ENCODE results near the gene ALOX5AP. TPM values are rescaled to one million over a fixed set of nuclear protein-coding genes. Genes with fewer than 3 reads are reported as not detected.

ALOX5AP gene
- total RNA-seq, 2 donors from 2014 or later = 27.5 to 69.9 TPM

DNA sequence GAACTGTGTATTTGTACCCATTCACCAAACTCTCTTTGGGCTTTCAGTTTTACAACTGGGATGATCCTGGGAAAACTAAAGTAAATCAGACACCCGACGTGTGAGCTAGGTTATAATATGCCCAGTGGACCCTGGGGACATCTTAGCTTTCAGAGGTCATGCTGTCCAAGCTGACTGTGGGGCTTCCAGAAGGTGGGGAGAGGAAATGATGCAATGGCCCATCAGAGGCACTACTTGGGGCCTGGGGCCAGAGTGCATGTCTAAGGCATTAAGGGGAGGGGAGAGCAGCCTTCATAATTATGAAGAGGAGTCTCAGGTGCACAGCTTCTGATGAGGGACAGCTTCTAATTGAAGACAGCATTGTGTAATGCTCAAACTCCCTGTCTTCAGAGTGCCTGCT lies 30.9 kb downstream of the ALOX5AP start:
- Histone ChIP-seq H3K27ac (no peak overlapping the region), H3K9me3 (no peaks in the 10 kb centered on the region), H3K4me3 (no peak overlapping the region), H3K36me3 (no peaks in the 10 kb centered on the region), H3K4me1 (ENCODE audit: control insufficient read depth in 1 of 2, low read depth in 2 of 2) (no peaks in the 10 kb centered on the region), H3K27me3 (replicated peaks; ENCODE audit: insufficient read depth) (no peaks in the 10 kb centered on the region)
- DNase-seq (ENCODE audit: low spot score) (no peak), ATAC-seq (ENCODE audit: insufficient number of reproducible peaks, low FRiP score, low read depth) (no peak)
- TF ChIP-seq, protein P1, sequence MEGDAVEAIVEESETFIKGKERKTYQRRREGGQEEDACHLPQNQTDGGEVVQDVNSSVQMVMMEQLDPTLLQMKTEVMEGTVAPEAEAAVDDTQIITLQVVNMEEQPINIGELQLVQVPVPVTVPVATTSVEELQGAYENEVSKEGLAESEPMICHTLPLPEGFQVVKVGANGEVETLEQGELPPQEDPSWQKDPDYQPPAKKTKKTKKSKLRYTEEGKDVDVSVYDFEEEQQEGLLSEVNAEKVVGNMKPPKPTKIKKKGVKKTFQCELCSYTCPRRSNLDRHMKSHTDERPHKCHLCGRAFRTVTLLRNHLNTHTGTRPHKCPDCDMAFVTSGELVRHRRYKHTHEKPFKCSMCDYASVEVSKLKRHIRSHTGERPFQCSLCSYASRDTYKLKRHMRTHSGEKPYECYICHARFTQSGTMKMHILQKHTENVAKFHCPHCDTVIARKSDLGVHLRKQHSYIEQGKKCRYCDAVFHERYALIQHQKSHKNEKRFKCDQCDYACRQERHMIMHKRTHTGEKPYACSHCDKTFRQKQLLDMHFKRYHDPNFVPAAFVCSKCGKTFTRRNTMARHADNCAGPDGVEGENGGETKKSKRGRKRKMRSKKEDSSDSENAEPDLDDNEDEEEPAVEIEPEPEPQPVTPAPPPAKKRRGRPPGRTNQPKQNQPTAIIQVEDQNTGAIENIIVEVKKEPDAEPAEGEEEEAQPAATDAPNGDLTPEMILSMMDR (IDR thresholded peaks at IDR 0.05) = no peak

DNA sequence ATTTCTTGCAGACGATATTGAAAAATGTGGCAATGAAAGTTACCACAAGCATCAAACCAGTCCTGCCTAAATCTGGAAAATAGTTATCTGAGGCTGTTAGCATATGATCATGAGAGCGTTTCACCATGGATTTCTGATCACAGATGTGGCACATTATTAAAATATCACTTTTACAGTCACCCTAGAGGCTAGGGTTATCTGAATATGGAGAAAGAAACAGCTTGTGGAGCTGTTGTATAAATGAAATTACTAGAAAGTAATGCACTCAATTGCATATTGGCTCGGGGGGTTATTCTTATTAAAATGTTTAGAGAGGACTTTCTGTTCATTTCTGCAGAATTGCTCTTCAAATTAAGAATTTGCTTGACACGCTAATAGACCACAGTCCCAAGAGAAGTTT lies 35.6 kb downstream of the ALOX5AP start:
- DNase-seq (ENCODE audit: low spot score) (no peak), ATAC-seq (ENCODE audit: insufficient number of reproducible peaks, low FRiP score, low read depth) (no peak)
- Histone ChIP-seq H3K27me3 (replicated peaks; ENCODE audit: insufficient read depth) (no peaks in the 10 kb centered on the region), H3K4me3 (no peak overlapping the region), H3K36me3 (no peaks in the 10 kb centered on the region), H3K9me3 (no peaks in the 10 kb centered on the region), H3K4me1 (ENCODE audit: control insufficient read depth in 1 of 2, low read depth in 2 of 2) (no peaks in the 10 kb centered on the region), H3K27ac (no peak overlapping the region)
- TF ChIP-seq, protein P1 (IDR thresholded peaks at IDR 0.05) = no peak

DNA sequence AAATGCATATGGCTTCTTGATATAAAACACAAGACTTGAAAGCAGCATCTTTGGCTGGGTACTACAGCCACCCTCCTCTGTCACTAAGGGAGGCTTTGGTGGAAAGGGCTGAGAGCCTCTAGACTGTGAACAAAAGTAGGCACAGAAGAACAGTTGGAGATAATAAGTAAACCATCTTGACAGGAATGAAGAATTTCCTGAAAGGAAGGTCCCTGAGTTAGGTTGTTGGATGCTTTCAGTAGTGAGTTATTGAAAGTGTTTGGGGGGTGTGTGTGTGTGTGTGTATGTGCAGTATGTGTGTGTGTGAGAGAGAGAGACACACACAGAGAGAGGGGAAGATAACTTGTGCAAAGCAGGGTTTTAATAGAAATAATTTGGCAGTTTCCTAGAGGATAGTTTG lies 38.2 kb downstream of the ALOX5AP start:
- H3K27ac ChIP-seq = no peak overlapping the region
- TF ChIP-seq, protein P1 (IDR thresholded peaks at IDR 0.05) = no peak
- ATAC-seq (ENCODE audit: insufficient number of reproducible peaks, low FRiP score, low read depth) (no peak), DNase-seq (ENCODE audit: low spot score) (no peak)
- H3K4me3 ChIP-seq = no peak overlapping the region
- no peaks in the 10 kb centered on the region for H3K9me3 ChIP-seq
- H3K4me1 ChIP-seq (ENCODE audit: control insufficient read depth in 1 of 2, low read depth in 2 of 2) = no peaks in the 10 kb centered on the region
- H3K36me3 ChIP-seq = no peaks in the 10 kb centered on the region
- no peaks in the 10 kb centered on the region for H3K27me3 ChIP-seq (replicated peaks; ENCODE audit: insufficient read depth)

- H3K4me1 ChIP-seq (ENCODE audit: control insufficient read depth in 1 of 2, low read depth in 2 of 2) = no peaks in the 10 kb centered on the region
- no peak for ATAC-seq (ENCODE audit: insufficient number of reproducible peaks, low FRiP score, low read depth)
- DNase-seq (ENCODE audit: low spot score) = no peak
- H3K27ac ChIP-seq = no peak overlapping the region
- H3K4me3 ChIP-seq = no peak overlapping the region
- H3K27me3 ChIP-seq (replicated peaks; ENCODE audit: insufficient read depth) = no peaks in the 10 kb centered on the region
- TF ChIP-seq, protein P1 (IDR thresholded peaks at IDR 0.05) = no peak
- no peaks in the 10 kb centered on the region for H3K9me3 ChIP-seq
- no peaks in the 10 kb centered on the region for H3K36me3 ChIP-seq
These were observed 38.9 kb downstream of the ALOX5AP start for GRCh38 chr13:30774214-30774730.

- H3K9me3 ChIP-seq = no peaks in the 10 kb centered on the region
- H3K36me3 ChIP-seq = no peaks in the 10 kb centered on the region
- TF ChIP-seq, protein P1 (IDR thresholded peaks at IDR 0.05) = no peak
- ATAC-seq (ENCODE audit: insufficient number of reproducible peaks, low FRiP score, low read depth) = no peak
- no peak overlapping the region for H3K4me3 ChIP-seq
- peaks cover 0 to 12% of the 10 kb centered on the region in 2 donors for H3K4me1 ChIP-seq (ENCODE audit: control insufficient read depth in 1 of 2, low read depth in 2 of 2)
- no peak for DNase-seq (ENCODE audit: low spot score)
- H3K27ac ChIP-seq = no peak overlapping the region
- no peaks in the 10 kb centered on the region for H3K27me3 ChIP-seq (replicated peaks; ENCODE audit: insufficient read depth)
These were observed 41.3 kb downstream of the ALOX5AP start for GRCh38 chr13:30776661-30777060.
